ENCODE results near the gene BAIAP2L1. TPM values are rescaled to one million over a fixed set of nuclear protein-coding genes. Genes with fewer than 3 reads are reported as not detected.

Gene BAIAP2L1
- total and polyA plus RNA-seq, 2 donors (not counting 1 experiment from before 2014, with no cell fraction given): 3.1 to 5.3 TPM

- Histone ChIP-seq H4K20me1 (ENCODE audit: control insufficient read depth, extremely low read depth, insufficient read depth, low read length) (no peaks in the 10 kb centered on the region), H3K27me3 (ENCODE audit: control insufficient read depth, insufficient read depth, low read length) (no peaks in the 10 kb centered on the region), H3K79me2 (ENCODE audit: control insufficient read depth, insufficient read depth, low read length) (no peaks in the 10 kb centered on the region), H3K4me2 (ENCODE audit: extremely low read depth, insufficient read depth, low read length) (no peak overlapping the region), H3K27ac (ENCODE audit: insufficient read depth, low read length) (no peak overlapping the region), H3K9me3 (ENCODE audit: control insufficient read depth, insufficient read depth, low read depth, low read length) (no peaks in the 10 kb centered on the region), H3K36me3 (ENCODE audit: control insufficient read depth, insufficient read depth, low read length) (no peaks in the 10 kb centered on the region), H3K9ac (ENCODE audit: insufficient read depth, low read length) (no peak overlapping the region), H2AFZ (ENCODE audit: low read length) (no peak overlapping the region), H3K4me1 (ENCODE audit: control insufficient read depth, extremely low read depth, insufficient read depth, low read length) (no peaks in the 10 kb centered on the region), H3K4me3 (replicated peaks in 1 of 4; ENCODE audit: control extremely low read depth in 1 of 4, insufficient read depth in 1 of 4, low read depth in 3 of 4, low read length in 4 of 4) (no peak overlapping the region)
- TF ChIP-seq EZH2 (IDR thresholded peaks at IDR 0.05; ENCODE audit: low read length, missing control alignments) (no peak), CTCF (conservative IDR thresholded peaks at IDR 0.05 in 1 of 2, IDR thresholded peaks at IDR 0.05 in 1 of 2; ENCODE audit: low read depth in 1 of 2, low read length in 2 of 2) (no peak)
- DNase-seq (ENCODE audit: low read depth in 2 of 2): no peak
Measured at GRCh38 chr7:98378210-98378819, 22.6 kb downstream of the BAIAP2L1 start.

GRCh38 chr7:98376711-98377110 lies 24.2 kb downstream of the BAIAP2L1 start:
- Histone ChIP-seq H3K4me1 (ENCODE audit: control insufficient read depth, extremely low read depth, insufficient read depth, low read length) (no peaks in the 10 kb centered on the region), H3K36me3 (ENCODE audit: control insufficient read depth, insufficient read depth, low read length) (no peaks in the 10 kb centered on the region), H3K79me2 (ENCODE audit: control insufficient read depth, insufficient read depth, low read length) (no peaks in the 10 kb centered on the region), H4K20me1 (ENCODE audit: control insufficient read depth, extremely low read depth, insufficient read depth, low read length) (no peaks in the 10 kb centered on the region), H3K9ac (ENCODE audit: insufficient read depth, low read length) (no peak overlapping the region), H3K4me2 (ENCODE audit: extremely low read depth, insufficient read depth, low read length) (no peak overlapping the region), H3K4me3 (replicated peaks in 1 of 4; ENCODE audit: control extremely low read depth in 1 of 4, insufficient read depth in 1 of 4, low read depth in 3 of 4, low read length in 4 of 4) (no peak overlapping the region), H2AFZ (ENCODE audit: low read length) (no peak overlapping the region), H3K27me3 (ENCODE audit: control insufficient read depth, insufficient read depth, low read length) (no peaks in the 10 kb centered on the region), H3K9me3 (ENCODE audit: control insufficient read depth, insufficient read depth, low read depth, low read length) (no peaks in the 10 kb centered on the region), H3K27ac (ENCODE audit: insufficient read depth, low read length) (no peak overlapping the region)
- no peak for DNase-seq (ENCODE audit: low read depth in 2 of 2)
- TF ChIP-seq EZH2 (IDR thresholded peaks at IDR 0.05; ENCODE audit: low read length, missing control alignments) (no peak), CTCF (conservative IDR thresholded peaks at IDR 0.05 in 1 of 2, IDR thresholded peaks at IDR 0.05 in 1 of 2; ENCODE audit: low read depth in 1 of 2, low read length in 2 of 2) (no peak)

- Histone ChIP-seq H4K20me1 (ENCODE audit: control insufficient read depth, extremely low read depth, insufficient read depth, low read length) (no peaks in the 10 kb centered on the region), H3K36me3 (ENCODE audit: control insufficient read depth, insufficient read depth, low read length) (no peaks in the 10 kb centered on the region), H3K9ac (ENCODE audit: insufficient read depth, low read length) (no peak overlapping the region), H3K4me2 (ENCODE audit: extremely low read depth, insufficient read depth, low read length) (no peak overlapping the region), H3K27ac (ENCODE audit: insufficient read depth, low read length) (no peak overlapping the region), H2AFZ (ENCODE audit: low read length) (no peak overlapping the region), H3K4me1 (ENCODE audit: control insufficient read depth, extremely low read depth, insufficient read depth, low read length) (no peaks in the 10 kb centered on the region), H3K9me3 (ENCODE audit: control insufficient read depth, insufficient read depth, low read depth, low read length) (no peaks in the 10 kb centered on the region), H3K79me2 (ENCODE audit: control insufficient read depth, insufficient read depth, low read length) (no peaks in the 10 kb centered on the region), H3K27me3 (ENCODE audit: control insufficient read depth, insufficient read depth, low read length) (no peaks in the 10 kb centered on the region), H3K4me3 (replicated peaks in 1 of 4; ENCODE audit: control extremely low read depth in 1 of 4, insufficient read depth in 1 of 4, low read depth in 3 of 4, low read length in 4 of 4) (no peak overlapping the region)
- DNase-seq (ENCODE audit: low read depth in 2 of 2): no peak
- TF ChIP-seq EZH2 (IDR thresholded peaks at IDR 0.05; ENCODE audit: low read length, missing control alignments): no peak
- TF ChIP-seq CTCF (conservative IDR thresholded peaks at IDR 0.05 in 1 of 2, IDR thresholded peaks at IDR 0.05 in 1 of 2; ENCODE audit: low read depth in 1 of 2, low read length in 2 of 2): no peak
Measured at GRCh38 chr7:98375664-98376063, 25.2 kb downstream of the BAIAP2L1 start.
